ENCODE data around the gene CTXN1. TPM values are rescaled to one million over a fixed set of nuclear protein-coding genes. Genes with fewer than 3 reads are reported as not detected.

CTXN1 gene
- total RNA-seq, 3 donors from 2014 or later (not counting 1 experiment from before 2014, with no cell fraction given) = 0.39 TPM; not detected in 2

DNA sequence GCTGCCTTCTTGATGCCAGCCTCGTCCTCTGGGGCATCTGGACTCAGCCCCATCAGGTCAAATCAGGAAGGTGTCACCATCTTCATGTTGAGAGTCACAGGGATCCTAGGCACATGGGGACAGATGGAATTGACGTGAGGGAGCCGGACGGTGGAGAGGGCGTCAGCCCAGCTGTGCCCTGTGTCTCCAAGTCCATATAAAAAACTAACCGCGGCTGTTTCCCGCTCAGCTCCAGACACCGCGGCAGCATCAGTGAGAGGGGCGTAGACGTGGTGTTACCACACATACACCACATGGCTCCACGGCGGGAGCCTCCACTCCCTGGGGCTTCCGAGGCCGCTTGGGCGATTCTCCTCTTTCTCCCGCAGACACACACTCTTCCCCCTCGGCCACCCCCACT, 46.1 kb downstream of the CTXN1 start:
- Mint-ChIP-seq H3K9me3 (no peaks in the 10 kb centered on the region), H3K36me3 (no peaks in the 10 kb centered on the region), H3K27me3 (ENCODE audit: low read depth in 2 of 2) (peaks cover 0 to 8% of the 10 kb centered on the region in 2 donors), H3K27ac (no peak overlapping the region), H3K4me3 (no peak overlapping the region), H3K4me1 (peaks cover 0 to under 1% of the 10 kb centered on the region in 2 donors)
- DNase-seq (no peak), ATAC-seq (no peak)
- no peaks in the 10 kb centered on the region for H3K36me3 ChIP-seq (ENCODE audit: control insufficient read depth, insufficient read depth, low read length)
- intact Hi-C loops (cut with micrococcal nuclease) = no loop called here
- TF ChIP-seq, protein P1, sequence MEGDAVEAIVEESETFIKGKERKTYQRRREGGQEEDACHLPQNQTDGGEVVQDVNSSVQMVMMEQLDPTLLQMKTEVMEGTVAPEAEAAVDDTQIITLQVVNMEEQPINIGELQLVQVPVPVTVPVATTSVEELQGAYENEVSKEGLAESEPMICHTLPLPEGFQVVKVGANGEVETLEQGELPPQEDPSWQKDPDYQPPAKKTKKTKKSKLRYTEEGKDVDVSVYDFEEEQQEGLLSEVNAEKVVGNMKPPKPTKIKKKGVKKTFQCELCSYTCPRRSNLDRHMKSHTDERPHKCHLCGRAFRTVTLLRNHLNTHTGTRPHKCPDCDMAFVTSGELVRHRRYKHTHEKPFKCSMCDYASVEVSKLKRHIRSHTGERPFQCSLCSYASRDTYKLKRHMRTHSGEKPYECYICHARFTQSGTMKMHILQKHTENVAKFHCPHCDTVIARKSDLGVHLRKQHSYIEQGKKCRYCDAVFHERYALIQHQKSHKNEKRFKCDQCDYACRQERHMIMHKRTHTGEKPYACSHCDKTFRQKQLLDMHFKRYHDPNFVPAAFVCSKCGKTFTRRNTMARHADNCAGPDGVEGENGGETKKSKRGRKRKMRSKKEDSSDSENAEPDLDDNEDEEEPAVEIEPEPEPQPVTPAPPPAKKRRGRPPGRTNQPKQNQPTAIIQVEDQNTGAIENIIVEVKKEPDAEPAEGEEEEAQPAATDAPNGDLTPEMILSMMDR (IDR thresholded peaks at IDR 0.05) = no peak
- H3K4me1 ChIP-seq (ENCODE audit: control insufficient read depth, insufficient read depth, low read length) = peaks cover 2% of the 10 kb centered on the region
- no peak overlapping the region for H3K4me3 ChIP-seq (ENCODE audit: low read length)
- H3K9me3 ChIP-seq (ENCODE audit: control insufficient read depth, insufficient read depth, low read length) = no peaks in the 10 kb centered on the region
- WGBS (ENCODE audit: insufficient coverage) = 92% methylated on average over 14 of the region's 19 CpGs
- H3K27me3 ChIP-seq (ENCODE audit: control insufficient read depth, insufficient read depth, low read length) = peaks cover 2% of the 10 kb centered on the region
- H3K27ac ChIP-seq (ENCODE audit: low read length) = no peak overlapping the region

DNA sequence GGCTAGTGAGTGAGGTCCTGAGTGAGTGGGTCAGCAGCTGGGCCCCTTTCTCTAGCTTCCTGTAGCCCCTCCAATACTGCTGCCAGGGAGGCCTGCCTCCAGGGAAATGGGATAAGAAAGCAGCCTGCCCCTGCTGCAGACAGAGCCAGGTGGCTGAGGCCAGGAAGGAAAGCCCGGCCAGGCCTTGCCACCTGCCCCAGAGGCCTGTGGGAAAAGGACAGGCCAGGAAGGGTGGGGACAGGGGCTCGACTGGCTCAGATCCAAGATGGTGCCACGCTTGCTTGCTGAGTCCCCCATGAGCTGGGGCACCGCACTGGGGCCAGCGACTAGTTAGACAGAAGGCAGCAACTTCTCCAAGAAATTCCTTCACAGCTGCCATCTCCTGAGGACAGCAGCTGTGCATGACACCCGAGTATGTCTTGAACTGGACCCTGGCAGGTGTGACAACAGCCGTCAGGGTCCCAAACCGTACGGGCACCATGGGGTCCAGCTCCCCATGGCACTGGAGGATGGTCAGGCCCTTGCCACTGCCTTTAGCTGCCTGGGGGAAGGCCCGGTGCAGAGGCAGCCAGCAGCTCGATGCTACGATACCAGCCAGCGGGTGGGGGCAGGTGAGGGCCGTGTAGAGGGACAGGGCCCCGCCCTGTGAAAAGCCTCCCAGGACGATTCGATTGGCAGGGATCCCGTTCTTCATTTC, 46.7 kb downstream of the CTXN1 start:
- no peak for DNase-seq
- Histone ChIP-seq H3K27ac (ENCODE audit: low read length) (no peak overlapping the region), H3K36me3 (ENCODE audit: control insufficient read depth, insufficient read depth, low read length) (no peaks in the 10 kb centered on the region), H3K4me3 (ENCODE audit: low read length) (no peak overlapping the region), H3K9me3 (ENCODE audit: control insufficient read depth, insufficient read depth, low read length) (no peaks in the 10 kb centered on the region), H3K4me1 (ENCODE audit: control insufficient read depth, insufficient read depth, low read length) (peaks cover 8% of the 10 kb centered on the region), H3K27me3 (ENCODE audit: control insufficient read depth, insufficient read depth, low read length) (peaks cover 6% of the 10 kb centered on the region)
- Mint-ChIP-seq H3K27me3 (ENCODE audit: low read depth in 2 of 2) (peaks cover 0 to 12% of the 10 kb centered on the region in 2 donors), H3K27ac (no peak overlapping the region), H3K4me3 (no peak overlapping the region), H3K9me3 (no peaks in the 10 kb centered on the region), H3K36me3 (no peaks in the 10 kb centered on the region), H3K4me1 (peaks cover 0 to 4% of the 10 kb centered on the region in 2 donors)
- TF ChIP-seq, protein P1 (IDR thresholded peaks at IDR 0.05) = no peak
- intact Hi-C loops (cut with micrococcal nuclease) = no loop called here
- 83% methylated on average over 18 of the region's 18 CpGs for WGBS (ENCODE audit: insufficient coverage)
- no peak for ATAC-seq

GRCh38 chr19:7877249-7877836, 48.6 kb downstream of the CTXN1 start:
- TF ChIP-seq, protein P1 (IDR thresholded peaks at IDR 0.05) = no peak
- Mint-ChIP-seq H3K27ac (no peak overlapping the region), H3K4me3 (no peak overlapping the region), H3K27me3 (ENCODE audit: low read depth in 2 of 2) (peaks cover 0 to 16% of the 10 kb centered on the region in 2 donors), H3K4me1 (peaks cover 0 to 4% of the 10 kb centered on the region in 2 donors), H3K9me3 (no peaks in the 10 kb centered on the region), H3K36me3 (no peaks in the 10 kb centered on the region)
- no peaks in the 10 kb centered on the region for H3K36me3 ChIP-seq (ENCODE audit: control insufficient read depth, insufficient read depth, low read length)
- no peak overlapping the region for H3K4me3 ChIP-seq (ENCODE audit: low read length)
- H3K4me1 ChIP-seq (ENCODE audit: control insufficient read depth, insufficient read depth, low read length) = peaks cover 16% of the 10 kb centered on the region
- WGBS (ENCODE audit: insufficient coverage) = 94% methylated on average over 6 of the region's 6 CpGs
- H3K27ac ChIP-seq (ENCODE audit: low read length) = no peak overlapping the region
- intact Hi-C loops (cut with micrococcal nuclease) = no loop called here
- H3K9me3 ChIP-seq (ENCODE audit: control insufficient read depth, insufficient read depth, low read length) = no peaks in the 10 kb centered on the region
- DNase-seq (no peak), ATAC-seq (no peak)
- H3K27me3 ChIP-seq (ENCODE audit: control insufficient read depth, insufficient read depth, low read length) = peaks cover 18% of the 10 kb centered on the region

Measured in natural killer cell (primary cell).